A549 (cell line): ENCODE data around the gene RPH3AL.

Source experiments
- CEBPB ChIP-seq, 2 experiments: fragments of >200 bp in 1 of 2; sonication (Bioruptor Twin) in 1 of 2; formaldehyde crosslinking in 1 of 2; IDR thresholded peaks; 2 replicates each; pipeline ENCODE4 v1.6.1; 2012 to 2016
- EP300 ChIP-seq, 2 experiments: fragments of >200 bp; sonication (Bioruptor Twin); formaldehyde crosslinking; IDR thresholded peaks; 2 replicates in 1 of 2; 3 replicates in 1 of 2; pipeline ENCODE4 v1.6.1; 2016 to 2017
- MYC ChIP-seq: IDR thresholded peaks from 2 replicates; pipeline ENCODE4 v1.6.1; 2012; ENCODE audit warnings: mild to moderate bottlenecking, inconsistent platforms, low read length, improper control_type of control experiment, borderline replicate concordance
- NFE2L2 ChIP-seq: fragments of 150-350 bp; conservative IDR thresholded peaks from 2 replicates; pipeline ENCODE4 v1.6.1; 2014; ENCODE audit warnings: low read length
- SMC3 ChIP-seq: fragments of >200 bp; sonication (Bioruptor Twin); formaldehyde crosslinking; IDR thresholded peaks from 3 replicates; pipeline ENCODE4 v1.6.1; 2018; ENCODE audit warnings: inconsistent platforms
- TF ChIP-seq, protein P1 (sequence below): fragments of >200 bp; sonication (Bioruptor Twin); formaldehyde crosslinking; IDR thresholded peaks from 3 replicates; pipeline ENCODE4 v1.5.1; 2016
- TF ChIP-seq, protein P2 (sequence below): fragments of 200-600 bp; sonication (generic); IDR thresholded peaks from 2 replicates; pipeline ENCODE4 v1.6.1; 2016; ENCODE audit warnings: antibody characterized with exemption, mild to moderate bottlenecking, moderate library complexity
- TF ChIP-seq, protein P3 (sequence below): IDR thresholded peaks from 2 replicates; pipeline ENCODE4 v1.6.1; 2012

DNA sequence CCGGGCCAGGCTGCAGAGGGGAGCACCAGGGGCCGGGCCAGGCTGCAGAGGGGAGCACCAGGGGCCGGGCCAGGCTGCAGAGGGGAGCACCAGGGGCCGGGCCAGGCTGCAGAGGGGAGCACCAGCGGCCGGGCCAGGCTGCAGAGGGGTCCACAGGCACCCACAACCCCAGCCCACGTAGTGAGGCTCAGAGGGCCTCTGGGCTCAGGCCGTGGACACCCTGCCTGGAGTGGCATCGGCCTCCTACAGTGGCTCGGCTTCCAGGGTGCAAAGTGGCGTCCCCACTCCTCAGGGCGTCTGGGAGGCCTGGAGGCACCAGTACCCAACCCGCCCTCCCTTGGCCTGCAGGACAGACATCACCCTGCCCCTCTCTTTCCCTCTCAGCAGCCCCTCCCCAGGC, 180.7 kb downstream of the RPH3AL start:
- TF ChIP-seq SMC3 (no peak), MYC (no peak), CEBPB (IDR thresholded peaks at IDR 0.05) (no peak), NFE2L2 (no peak), EP300 (IDR thresholded peaks at IDR 0.05) (no peak)
- TF ChIP-seq, protein P1, sequence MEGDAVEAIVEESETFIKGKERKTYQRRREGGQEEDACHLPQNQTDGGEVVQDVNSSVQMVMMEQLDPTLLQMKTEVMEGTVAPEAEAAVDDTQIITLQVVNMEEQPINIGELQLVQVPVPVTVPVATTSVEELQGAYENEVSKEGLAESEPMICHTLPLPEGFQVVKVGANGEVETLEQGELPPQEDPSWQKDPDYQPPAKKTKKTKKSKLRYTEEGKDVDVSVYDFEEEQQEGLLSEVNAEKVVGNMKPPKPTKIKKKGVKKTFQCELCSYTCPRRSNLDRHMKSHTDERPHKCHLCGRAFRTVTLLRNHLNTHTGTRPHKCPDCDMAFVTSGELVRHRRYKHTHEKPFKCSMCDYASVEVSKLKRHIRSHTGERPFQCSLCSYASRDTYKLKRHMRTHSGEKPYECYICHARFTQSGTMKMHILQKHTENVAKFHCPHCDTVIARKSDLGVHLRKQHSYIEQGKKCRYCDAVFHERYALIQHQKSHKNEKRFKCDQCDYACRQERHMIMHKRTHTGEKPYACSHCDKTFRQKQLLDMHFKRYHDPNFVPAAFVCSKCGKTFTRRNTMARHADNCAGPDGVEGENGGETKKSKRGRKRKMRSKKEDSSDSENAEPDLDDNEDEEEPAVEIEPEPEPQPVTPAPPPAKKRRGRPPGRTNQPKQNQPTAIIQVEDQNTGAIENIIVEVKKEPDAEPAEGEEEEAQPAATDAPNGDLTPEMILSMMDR = no peak
- TF ChIP-seq, protein P2, sequence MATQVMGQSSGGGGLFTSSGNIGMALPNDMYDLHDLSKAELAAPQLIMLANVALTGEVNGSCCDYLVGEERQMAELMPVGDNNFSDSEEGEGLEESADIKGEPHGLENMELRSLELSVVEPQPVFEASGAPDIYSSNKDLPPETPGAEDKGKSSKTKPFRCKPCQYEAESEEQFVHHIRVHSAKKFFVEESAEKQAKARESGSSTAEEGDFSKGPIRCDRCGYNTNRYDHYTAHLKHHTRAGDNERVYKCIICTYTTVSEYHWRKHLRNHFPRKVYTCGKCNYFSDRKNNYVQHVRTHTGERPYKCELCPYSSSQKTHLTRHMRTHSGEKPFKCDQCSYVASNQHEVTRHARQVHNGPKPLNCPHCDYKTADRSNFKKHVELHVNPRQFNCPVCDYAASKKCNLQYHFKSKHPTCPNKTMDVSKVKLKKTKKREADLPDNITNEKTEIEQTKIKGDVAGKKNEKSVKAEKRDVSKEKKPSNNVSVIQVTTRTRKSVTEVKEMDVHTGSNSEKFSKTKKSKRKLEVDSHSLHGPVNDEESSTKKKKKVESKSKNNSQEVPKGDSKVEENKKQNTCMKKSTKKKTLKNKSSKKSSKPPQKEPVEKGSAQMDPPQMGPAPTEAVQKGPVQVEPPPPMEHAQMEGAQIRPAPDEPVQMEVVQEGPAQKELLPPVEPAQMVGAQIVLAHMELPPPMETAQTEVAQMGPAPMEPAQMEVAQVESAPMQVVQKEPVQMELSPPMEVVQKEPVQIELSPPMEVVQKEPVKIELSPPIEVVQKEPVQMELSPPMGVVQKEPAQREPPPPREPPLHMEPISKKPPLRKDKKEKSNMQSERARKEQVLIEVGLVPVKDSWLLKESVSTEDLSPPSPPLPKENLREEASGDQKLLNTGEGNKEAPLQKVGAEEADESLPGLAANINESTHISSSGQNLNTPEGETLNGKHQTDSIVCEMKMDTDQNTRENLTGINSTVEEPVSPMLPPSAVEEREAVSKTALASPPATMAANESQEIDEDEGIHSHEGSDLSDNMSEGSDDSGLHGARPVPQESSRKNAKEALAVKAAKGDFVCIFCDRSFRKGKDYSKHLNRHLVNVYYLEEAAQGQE = no peak
- TF ChIP-seq, protein P3, sequence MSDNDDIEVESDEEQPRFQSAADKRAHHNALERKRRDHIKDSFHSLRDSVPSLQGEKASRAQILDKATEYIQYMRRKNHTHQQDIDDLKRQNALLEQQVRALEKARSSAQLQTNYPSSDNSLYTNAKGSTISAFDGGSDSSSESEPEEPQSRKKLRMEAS = no peak
